CD4-positive, alpha-beta T cell (primary cell): Measurements from ENCODE around the gene C7. TPM values are rescaled to one million over a fixed set of nuclear protein-coding genes. Genes with fewer than 3 reads are reported as not detected.

Source experiments
- ATAC-seq: fragments of 200-7000 bp; cut with Tn5 transposase; one replicate; pipeline ENCODE4 v1.10.0; 2022; ENCODE audit warnings: mild to moderate bottlenecking; ENCODE audit not compliant: poor library complexity
- CTCF ChIA-PET: fragments of 350-600 bp; sonication (Branson Sonifier 250); formaldehyde crosslinking; loops from one replicate; lab custom pipeline; 2021; ENCODE audit warnings: antibody characterized with exemption, inconsistent platforms; lab: Charles Lee
- POLR2A ChIA-PET: fragments of 350-600 bp; sonication (Branson Sonifier 250); formaldehyde crosslinking; loops from one replicate; lab custom pipeline; 2021; ENCODE audit warnings: antibody characterized with exemption, inconsistent platforms; lab: Charles Lee
- DNase-seq, 14 experiments: peaks; one replicate each; pipeline ENCODE4 v3.0.0-alpha.2; 2013 to 2020; ENCODE audit warnings: mixed read lengths in 2 of 14
- H3K27ac ChIP-seq, 2 donors: one replicate each; pipeline versions ENCODE4 v1.5.1 to v1.7.0; 2013; ENCODE audit warnings: low read length in 2 of 2, low read depth in 1 of 2, mild to moderate bottlenecking in 1 of 2
- H3K27me3 ChIP-seq, 2 experiments: 1 replicate in 1 of 2; 2 replicates in 1 of 2; pipeline versions ENCODE4 v1.6.1 to v1.7.0; 2013; ENCODE audit warnings: low read length in 2 of 2, control low read depth in 1 of 2, mild to moderate bottlenecking in 1 of 2, moderate library complexity in 1 of 2; ENCODE audit not compliant: insufficient read depth in 2 of 2, control insufficient read depth in 1 of 2
- H3K36me3 ChIP-seq: one replicate; pipeline ENCODE4 v1.6.1; 2013; ENCODE audit warnings: low read length, control low read depth; ENCODE audit not compliant: insufficient read depth
- H3K4me1 ChIP-seq: one replicate; pipeline ENCODE4 v1.6.1; 2013; ENCODE audit warnings: low read length, control low read depth; ENCODE audit not compliant: insufficient read depth
- H3K4me3 ChIP-seq: one replicate; pipeline ENCODE4 v1.5.1; 2013; ENCODE audit warnings: mild to moderate bottlenecking, low read length, moderate library complexity
- H3K9me3 ChIP-seq, 2 experiments: 1 replicate in 1 of 2; 2 replicates in 1 of 2; pipeline versions ENCODE4 v1.6.1 to v1.7.0; 2013; ENCODE audit warnings: low read length in 2 of 2, mild to moderate bottlenecking in 2 of 2, control low read depth in 1 of 2, moderate library complexity in 1 of 2; ENCODE audit not compliant: control insufficient read depth in 1 of 2, insufficient read depth in 1 of 2
- H3K27ac Mint-ChIP-seq: one replicate; pipeline ENCODE4 v1.8.0; 2020; ENCODE audit warnings: mixed read lengths
- H3K27me3 Mint-ChIP-seq: one replicate; pipeline ENCODE4 v1.8.0; 2021; ENCODE audit warnings: mixed read lengths
- H3K36me3 Mint-ChIP-seq: one replicate; pipeline ENCODE4 v1.8.0; 2021; ENCODE audit warnings: low read depth, mixed read lengths
- H3K4me1 Mint-ChIP-seq: one replicate; pipeline ENCODE4 v1.8.0; 2021; ENCODE audit warnings: low read depth, mixed read lengths
- H3K4me3 Mint-ChIP-seq: one replicate; pipeline ENCODE4 v1.8.0; 2020; ENCODE audit warnings: mild to moderate bottlenecking, mixed read lengths
- H3K9me3 Mint-ChIP-seq: one replicate; pipeline ENCODE4 v1.8.0; 2020; ENCODE audit warnings: mixed read lengths
- intact Hi-C, 2 experiments: fragments of 100-400 bp; cut with DNase I in 1 of 2; cut with micrococcal nuclease in 1 of 2; formaldehyde crosslinking; loops; one replicate each; pipeline versions ENCODE4 v1.15.1 to v1.9.0; 2023 to 2025; cut with DNase I, micrococcal nuclease
- total RNA-seq, 174 experiments: library from RNA in 2 of 174; stranded (reverse) in 2 of 174; gene quantifications; one replicate each; pipeline ENCODE4 v1.2.3 and lab custom pipeline; 2021 to 2026
- TF ChIP-seq, protein P1 (sequence below): fragments of 200-600 bp; IDR thresholded peaks from one replicate; pipeline ENCODE4 v1.8.0; 2022; ENCODE audit warnings: antibody characterized with exemption, mild to moderate bottlenecking

The C7 gene
- total RNA-seq, 2 experiments from 2014 or later, result not detected

DNA sequence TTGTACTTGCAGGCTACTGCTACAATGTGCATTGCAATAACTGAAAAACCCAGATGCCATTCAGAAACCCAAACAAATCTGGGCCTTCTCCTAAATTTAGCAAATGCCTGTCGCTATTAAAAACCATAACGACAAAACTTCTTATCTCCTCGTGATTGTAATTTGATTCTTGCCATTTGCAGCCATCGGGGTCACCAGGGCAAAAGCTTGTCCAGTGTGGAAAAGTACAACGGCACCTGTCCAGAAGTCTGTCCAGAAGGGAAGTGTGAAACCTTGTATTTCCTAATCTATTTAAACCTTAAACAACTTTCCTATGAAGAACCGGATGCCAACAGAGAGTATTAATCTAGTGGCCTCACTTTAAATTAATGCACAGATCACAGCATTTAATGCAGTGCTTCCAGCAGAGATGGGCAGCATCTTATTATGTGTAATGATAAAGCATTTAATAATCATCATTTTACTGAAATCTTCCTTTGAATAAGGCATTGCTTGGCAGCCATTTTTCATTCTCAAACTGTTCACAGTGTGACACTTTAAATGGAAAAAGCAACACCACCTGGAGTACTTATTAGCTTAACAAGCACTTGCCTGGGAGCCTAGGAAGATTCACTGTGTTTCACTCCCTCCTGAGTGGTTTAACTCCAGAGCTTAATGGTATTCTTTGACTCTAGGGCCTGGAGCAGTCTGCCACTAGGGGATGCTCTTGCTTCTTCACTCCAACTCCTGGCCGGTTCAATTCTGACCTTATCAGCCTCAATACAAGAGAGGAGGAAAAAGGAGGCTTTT, 4.9 kb upstream of the C7 start:
- TF ChIP-seq, protein P1, sequence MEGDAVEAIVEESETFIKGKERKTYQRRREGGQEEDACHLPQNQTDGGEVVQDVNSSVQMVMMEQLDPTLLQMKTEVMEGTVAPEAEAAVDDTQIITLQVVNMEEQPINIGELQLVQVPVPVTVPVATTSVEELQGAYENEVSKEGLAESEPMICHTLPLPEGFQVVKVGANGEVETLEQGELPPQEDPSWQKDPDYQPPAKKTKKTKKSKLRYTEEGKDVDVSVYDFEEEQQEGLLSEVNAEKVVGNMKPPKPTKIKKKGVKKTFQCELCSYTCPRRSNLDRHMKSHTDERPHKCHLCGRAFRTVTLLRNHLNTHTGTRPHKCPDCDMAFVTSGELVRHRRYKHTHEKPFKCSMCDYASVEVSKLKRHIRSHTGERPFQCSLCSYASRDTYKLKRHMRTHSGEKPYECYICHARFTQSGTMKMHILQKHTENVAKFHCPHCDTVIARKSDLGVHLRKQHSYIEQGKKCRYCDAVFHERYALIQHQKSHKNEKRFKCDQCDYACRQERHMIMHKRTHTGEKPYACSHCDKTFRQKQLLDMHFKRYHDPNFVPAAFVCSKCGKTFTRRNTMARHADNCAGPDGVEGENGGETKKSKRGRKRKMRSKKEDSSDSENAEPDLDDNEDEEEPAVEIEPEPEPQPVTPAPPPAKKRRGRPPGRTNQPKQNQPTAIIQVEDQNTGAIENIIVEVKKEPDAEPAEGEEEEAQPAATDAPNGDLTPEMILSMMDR, result peak; percentile 57
- POLR2A ChIA-PET, result no interaction called here
- H3K36me3 Mint-ChIP-seq, result no peaks in the 10 kb centered on the region
- ATAC-seq (no peak), DNase-seq (peak in 5 of 14 experiments; percentile 8 to 36 (median 22))
- no peaks in the 10 kb centered on the region for H3K27me3 ChIP-seq
- no peak overlapping the region for H3K27ac Mint-ChIP-seq
- intact Hi-C loops, result no loop called here
- H3K4me3 Mint-ChIP-seq, result no peak overlapping the region
- H3K36me3 ChIP-seq, result no peaks in the 10 kb centered on the region
- no peaks in the 10 kb centered on the region for H3K9me3 Mint-ChIP-seq
- H3K9me3 ChIP-seq, result no peaks in the 10 kb centered on the region
- no peaks in the 10 kb centered on the region for H3K4me1 Mint-ChIP-seq
- H3K4me3 ChIP-seq, result no peak overlapping the region
- H3K27ac ChIP-seq, result no peak overlapping the region
- no peaks in the 10 kb centered on the region for H3K4me1 ChIP-seq
- peaks cover 19% of the 10 kb centered on the region for H3K27me3 Mint-ChIP-seq
- CTCF ChIA-PET, result interaction anchor here (1.4 kb wide), 1 partner anchor 899 kb away, joined by 3 read pairs; no protein-coding TSS in a partner anchor

DNA sequence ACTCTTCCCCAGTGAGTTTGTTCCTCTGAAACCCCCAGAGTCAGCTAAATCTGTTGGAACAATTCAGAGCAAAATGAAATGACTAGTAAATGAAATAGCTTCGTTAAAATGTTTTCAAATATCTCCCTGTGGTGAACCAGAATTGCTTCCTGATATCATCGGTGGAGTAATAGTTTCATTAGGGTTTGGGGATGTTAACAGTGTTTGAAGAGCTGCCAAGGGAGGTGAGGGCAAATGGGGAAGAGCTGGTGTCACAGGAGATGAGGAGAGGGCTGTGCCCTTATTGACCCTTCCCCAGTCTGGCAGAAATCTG, 4.3 kb upstream of the C7 start:
- ChIA-PET CTCF (no interaction called here), POLR2A (interaction anchor here (0.7 kb wide), 1 partner anchor 11 kb away, joined by 4 read pairs; no protein-coding TSS in a partner anchor)
- H3K27ac ChIP-seq, result no peak overlapping the region
- ATAC-seq (no peak), DNase-seq (no peak)
- no peak overlapping the region for H3K4me3 ChIP-seq
- H3K27ac Mint-ChIP-seq, result no peak overlapping the region
- H3K9me3 ChIP-seq, result no peaks in the 10 kb centered on the region
- no peaks in the 10 kb centered on the region for H3K36me3 ChIP-seq
- H3K4me1 ChIP-seq, result no peaks in the 10 kb centered on the region
- peaks cover 20% of the 10 kb centered on the region for H3K27me3 Mint-ChIP-seq
- no peaks in the 10 kb centered on the region for H3K27me3 ChIP-seq
- H3K36me3 Mint-ChIP-seq, result no peaks in the 10 kb centered on the region
- no peak overlapping the region for H3K4me3 Mint-ChIP-seq
- TF ChIP-seq, protein P1, result no peak
- H3K9me3 Mint-ChIP-seq, result no peaks in the 10 kb centered on the region
- intact Hi-C loops, result no loop called here
- no peaks in the 10 kb centered on the region for H3K4me1 Mint-ChIP-seq

DNA sequence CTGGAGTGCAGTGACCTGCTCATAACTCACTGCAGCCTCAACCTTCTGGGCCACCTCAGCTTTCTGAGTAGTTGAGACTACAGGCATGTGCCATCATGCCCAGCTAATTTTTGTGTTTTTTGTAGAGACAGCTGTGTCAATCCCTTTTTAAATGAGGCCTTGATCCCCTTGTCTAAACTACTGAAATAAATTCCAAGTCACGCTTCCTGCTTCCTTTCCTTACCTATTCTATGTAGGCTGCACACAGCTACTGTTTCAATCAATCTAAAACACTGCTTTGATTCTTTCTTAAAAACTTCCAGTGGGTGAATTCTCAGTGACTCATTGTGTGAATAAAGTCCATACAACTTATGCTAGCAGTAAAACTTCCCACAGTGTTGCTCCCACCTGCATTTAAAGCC, 2.9 kb upstream of the C7 start:
- CTCF ChIA-PET, result no interaction called here
- ATAC-seq, result no peak
- Mint-ChIP-seq H3K4me3 (no peak overlapping the region), H3K36me3 (no peaks in the 10 kb centered on the region), H3K27ac (no peak overlapping the region), H3K9me3 (no peaks in the 10 kb centered on the region), H3K4me1 (no peaks in the 10 kb centered on the region), H3K27me3 (peaks cover 24% of the 10 kb centered on the region)
- no peak for DNase-seq
- H3K4me3 ChIP-seq, result no peak overlapping the region
- no peak overlapping the region for H3K27ac ChIP-seq
- TF ChIP-seq, protein P1, result no peak
- H3K4me1 ChIP-seq, result no peaks in the 10 kb centered on the region
- H3K27me3 ChIP-seq, result no peaks in the 10 kb centered on the region
- intact Hi-C loops, result no loop called here
- H3K36me3 ChIP-seq, result no peaks in the 10 kb centered on the region
- no peaks in the 10 kb centered on the region for H3K9me3 ChIP-seq
- POLR2A ChIA-PET, result no interaction called here
